Lung (tissue), 12 donors: ENCODE results near the gene ALKBH7. TPM values are rescaled to one million over a fixed set of nuclear protein-coding genes. Genes with fewer than 3 reads are reported as not detected.
"Not testable (repeated sequence)": the region's sequence is repeated elsewhere in the genome, so short reads cannot be mapped to it uniquely, and the experiment has no call there.

Experiments
- ATAC-seq: fragments of 200-7000 bp; cut with Tn5 transposase; one replicate; pipeline ENCODE4 v1.9.1; 2020; ENCODE audit warnings: moderate number of reproducible peaks; ENCODE audit not compliant: insufficient read depth, low FRiP score
- DNase-seq, 3 donors: peaks; one replicate each; pipeline ENCODE4 v3.0.0-alpha.2; 2013 to 2017
- H3K27ac ChIP-seq, 2 donors: one replicate each; pipeline ENCODE4 v1.5.1; 2013; ENCODE audit warnings: mild to moderate bottlenecking in 2 of 2, moderate library complexity in 2 of 2, control low read depth in 1 of 2, inconsistent platforms in 1 of 2, low read depth in 1 of 2, low read length in 1 of 2
- H3K27me3 ChIP-seq, 3 donors: one replicate each; pipeline ENCODE4 v1.5.1; 2013; ENCODE audit warnings: low read length in 2 of 3; ENCODE audit not compliant: control insufficient read depth in 3 of 3, insufficient read depth in 3 of 3
- H3K36me3 ChIP-seq, 4 donors: one replicate each; pipeline ENCODE4 v1.5.1; 2013; ENCODE audit warnings: low read length in 4 of 4, mild to moderate bottlenecking in 1 of 4, moderate library complexity in 1 of 4; ENCODE audit not compliant: control insufficient read depth in 4 of 4, insufficient read depth in 4 of 4
- H3K4me1 ChIP-seq, 5 donors: one replicate each; pipeline ENCODE4 v1.5.1; 2013; ENCODE audit warnings: low read length in 5 of 5, mild to moderate bottlenecking in 2 of 5, moderate library complexity in 1 of 5; ENCODE audit not compliant: control insufficient read depth in 5 of 5, insufficient read depth in 5 of 5
- H3K4me3 ChIP-seq: one replicate; pipeline ENCODE4 v1.5.1; 2013; ENCODE audit warnings: mild to moderate bottlenecking, control low read depth, moderate library complexity
- H3K9ac ChIP-seq, 2 donors: one replicate each; pipeline ENCODE4 v1.5.1; 2013; ENCODE audit warnings: low read length in 2 of 2, control low read depth in 1 of 2; ENCODE audit not compliant: insufficient read depth in 1 of 2
- H3K9me3 ChIP-seq, 4 donors: one replicate each; pipeline ENCODE4 v1.5.1; 2013; ENCODE audit warnings: low read length in 3 of 4, mild to moderate bottlenecking in 1 of 4, moderate library complexity in 1 of 4; ENCODE audit not compliant: control insufficient read depth in 4 of 4, insufficient read depth in 3 of 4
- CTCF ChIP-seq: IDR thresholded peaks from 2 replicates; pipeline ENCODE4 v1.5.1; 2012; ENCODE audit warnings: mild to moderate bottlenecking; ENCODE audit errors: control extremely low read depth, extremely low read depth
- WGBS, 2 donors: extraction: QIAGEN DNeasy Blood & Tissue Kit; methylation state at CpG; one replicate each; pipeline ENCODE4 v1.1.7; 2013; 5-methylcytosine and 5-hydroxymethylcytosine counted together
- polyA plus RNA-seq, 2 donors: library from polyadenylated mRNA; stranded (reverse); fragments of 200-250 nt; gene quantifications; one replicate each; pipeline ENCODE4 v1.2.1, GENCODE V29; 2013
- total RNA-seq, 2 donors: library from RNA; depleted of rRNA in 1 of 2; stranded (reverse); fragments of >200 nt in 1 of 2; gene quantifications; one replicate each; pipeline ENCODE4 v1.2.1, GENCODE V29; 2014 to 2021
- donor health status: control.
- donor health status: control.
- donor health status: Bipolar disorder and iron deficiency.
- donor health status: healthy.
- donor health status: DM: yes; HTN: yes; CAD: no.

ALKBH7 gene
- total and polyA plus RNA-seq, 4 donors: 26.8 to 84.2 (median 53.4) TPM

- ATAC-seq (no peak), DNase-seq (no peak)
- Histone ChIP-seq H3K4me3 (no peak overlapping the region), H3K4me1 (no peaks in the 10 kb centered on the region), H3K27ac (no peak overlapping the region), H3K9me3 (no peaks in the 10 kb centered on the region), H3K36me3 (no peaks in the 10 kb centered on the region), H3K9ac (no peak overlapping the region), H3K27me3 (peaks cover 0 to 2% (median 0%) of the 10 kb centered on the region in 3 donors)
- WGBS, 2 donors: 94 to 98% methylated on average over 2 of the region's 2 CpGs
- TF ChIP-seq CTCF: no peak
Observed at GRCh38 chr19:6352381-6353165, 20.0 kb upstream of the ALKBH7 start.

- Histone ChIP-seq H3K9ac (no peak overlapping the region), H3K27me3 (peaks cover 0 to 2% (median 0%) of the 10 kb centered on the region in 3 donors), H3K36me3 (no peaks in the 10 kb centered on the region), H3K9me3 (no peaks in the 10 kb centered on the region), H3K27ac (no peak overlapping the region), H3K4me3 (no peak overlapping the region), H3K4me1 (peaks cover 0 to 1% (median 0%) of the 10 kb centered on the region in 5 donors)
- no peak for TF ChIP-seq CTCF
- ATAC-seq: no peak
- DNase-seq: no peak
- 60 to 66% methylated on average over 4 of the region's 4 CpGs for WGBS, 2 donors
Observed at GRCh38 chr19:6354098-6354674, 18.4 kb upstream of the ALKBH7 start.

- H3K4me1 ChIP-seq, H3K9ac ChIP-seq, H3K9me3 ChIP-seq, H3K27me3 ChIP-seq, ATAC-seq, H3K27ac ChIP-seq, H3K4me3 ChIP-seq, DNase-seq, H3K36me3 ChIP-seq: not testable (repeated sequence)
- 93 to 94% methylated on average over 23 to 38 of the region's 46 CpGs for WGBS, 2 donors
Observed at GRCh38 chr19:6355321-6356040, 17.1 kb upstream of the ALKBH7 start.

GRCh38 chr19:6357174-6357573 lies 15.4 kb upstream of the ALKBH7 start:
- Histone ChIP-seq H3K4me1 (peaks cover 0 to 1% (median 0%) of the 10 kb centered on the region in 5 donors), H3K27me3 (no peaks in the 10 kb centered on the region), H3K27ac (no peak overlapping the region), H3K9me3 (no peaks in the 10 kb centered on the region), H3K9ac (no peak overlapping the region), H3K36me3 (no peaks in the 10 kb centered on the region), H3K4me3 (no peak overlapping the region)
- 86 to 89% methylated on average over 14 of the region's 14 CpGs for WGBS, 2 donors
- no peak for TF ChIP-seq CTCF
- ATAC-seq (no peak), DNase-seq (no peak)
